SK-N-SH (cell line): ENCODE data around the gene LAPTM5.

ENCODE experiments used
- CHD2 ChIP-seq: fragments of 150-350 bp; IDR thresholded peaks from 2 replicates; pipeline ENCODE4 v1.6.1; 2018; ENCODE audit warnings: low read length; ENCODE audit not compliant: partially characterized antibody
- CTCF ChIP-seq: fragments of 200-600 bp; sonication (generic); IDR thresholded peaks from 2 replicates; pipeline ENCODE4 v1.6.1; 2017; ENCODE audit warnings: antibody characterized with exemption, mild to moderate bottlenecking, moderate library complexity
- MAX ChIP-seq: IDR thresholded peaks from 2 replicates; pipeline ENCODE4 v1.4.0; 2012; ENCODE audit warnings: low read depth
- POLR2AphosphoS5 ChIP-seq: IDR thresholded peaks from 2 replicates; pipeline ENCODE4 v1.6.1; 2012; ENCODE audit warnings: low read depth, low read length
- REST ChIP-seq: IDR thresholded peaks from 2 replicates; pipeline ENCODE4 v1.6.1; 2012; ENCODE audit warnings: mild to moderate bottlenecking, low read depth, low read length, moderate library complexity
- RFX5 ChIP-seq: IDR thresholded peaks from 2 replicates; pipeline ENCODE4 v1.6.1; 2012; ENCODE audit warnings: mild to moderate bottlenecking, improper control_type of control experiment, low read length
- SMC3 ChIP-seq: IDR thresholded peaks from 2 replicates; pipeline ENCODE4 v1.6.1; 2012; ENCODE audit warnings: low read depth, low read length, improper control_type of control experiment
- TAF1 ChIP-seq: IDR thresholded peaks from 2 replicates; pipeline ENCODE4 v1.6.1; 2012; ENCODE audit warnings: low read depth, mild to moderate bottlenecking, low read length, moderate library complexity, borderline replicate concordance
- USF1 ChIP-seq: IDR thresholded peaks from 2 replicates; pipeline ENCODE4 v1.4.0; 2012; ENCODE audit warnings: low read depth, borderline replicate concordance
- USF2 ChIP-seq: fragments of 150-350 bp; IDR thresholded peaks from 2 replicates; pipeline ENCODE4 v1.6.1; 2017; ENCODE audit warnings: antibody characterized with exemption, low read length, low read depth, borderline replicate concordance
- YY1 ChIP-seq: IDR thresholded peaks from 2 replicates; pipeline ENCODE4 v1.4.0; 2012; ENCODE audit warnings: low read depth, mild to moderate bottlenecking

- no peak for TF ChIP-seq POLR2AphosphoS5
- TF ChIP-seq RFX5: no peak
- TF ChIP-seq CTCF: no peak
- TF ChIP-seq USF2: no peak
- TF ChIP-seq MAX: no peak
- no peak for TF ChIP-seq REST
- no peak for TF ChIP-seq CHD2
- TF ChIP-seq SMC3: no peak
- no peak for TF ChIP-seq TAF1
- TF ChIP-seq YY1: no peak
- no peak for TF ChIP-seq USF1
Measured at GRCh38 chr1:30720271-30721223, 37.0 kb downstream of the LAPTM5 start.
